HG03575 (cell line): Measurements from ENCODE around the gene CNTN3.

Experiments
- ATAC-seq: cut with Tn5 transposase; IDR thresholded peaks from one replicate; pipeline ENCODE4 v1.9.1; 2021; ENCODE audit not compliant: unreplicated experiment, insufficient number of reproducible peaks, low FRiP score; ENCODE audit errors: extremely low read depth

CNTN3 gene

GRCh38 chr3:74614107-74614967, at the start of gene CNTN3:
TSS of gene CNTN3 (minus strand) at chr3:74614659. CDS start at chr3:74521112, 93,547 bp downstream.
- ATAC-seq: no peak

GRCh38 chr3:74663178-74663577, 48.7 kb upstream of the CNTN3 start:
- no peak for ATAC-seq

- no peak for ATAC-seq
Observed at GRCh38 chr3:74661672-74662071, 47.2 kb upstream of the CNTN3 start.

GRCh38 chr3:74651885-74652284, 37.4 kb upstream of the CNTN3 start:
- no peak for ATAC-seq

- no peak for ATAC-seq
Observed at GRCh38 chr3:74651292-74651691, 36.8 kb upstream of the CNTN3 start.

- ATAC-seq: no peak
Observed at GRCh38 chr3:74648107-74648506, 33.6 kb upstream of the CNTN3 start.

GRCh38 chr3:74646094-74646493, 31.6 kb upstream of the CNTN3 start:
- no peak for ATAC-seq

GRCh38 chr3:74643636-74644035, 29.2 kb upstream of the CNTN3 start:
- ATAC-seq: no peak

GRCh38 chr3:74642876-74643275, 28.4 kb upstream of the CNTN3 start:
- ATAC-seq: no peak

GRCh38 chr3:74640211-74640610, 25.8 kb upstream of the CNTN3 start:
- ATAC-seq: no peak

- ATAC-seq: no peak
Observed at GRCh38 chr3:74639681-74640080, 25.2 kb upstream of the CNTN3 start.

GRCh38 chr3:74636981-74637380, 22.5 kb upstream of the CNTN3 start:
- no peak for ATAC-seq

- ATAC-seq: no peak
Observed at GRCh38 chr3:74633021-74633420, 18.6 kb upstream of the CNTN3 start.

- ATAC-seq: no peak
Observed at GRCh38 chr3:74631351-74632140, 17.1 kb upstream of the CNTN3 start.

- ATAC-seq: no peak
Observed at GRCh38 chr3:74630602-74631001, 16.1 kb upstream of the CNTN3 start.

- ATAC-seq: no peak
Observed at GRCh38 chr3:74626011-74626410, 11.6 kb upstream of the CNTN3 start.

- no peak for ATAC-seq
Observed at GRCh38 chr3:74624301-74624700, 9.8 kb upstream of the CNTN3 start.

- no peak for ATAC-seq
Observed at GRCh38 chr3:74623261-74623836, 8.9 kb upstream of the CNTN3 start.

- no peak for ATAC-seq
Observed at GRCh38 chr3:74621581-74621980, 7.1 kb upstream of the CNTN3 start.

GRCh38 chr3:74617776-74618175, 3.3 kb upstream of the CNTN3 start:
- ATAC-seq: no peak
